Measurements from ENCODE around the gene GIT1.

DNA sequence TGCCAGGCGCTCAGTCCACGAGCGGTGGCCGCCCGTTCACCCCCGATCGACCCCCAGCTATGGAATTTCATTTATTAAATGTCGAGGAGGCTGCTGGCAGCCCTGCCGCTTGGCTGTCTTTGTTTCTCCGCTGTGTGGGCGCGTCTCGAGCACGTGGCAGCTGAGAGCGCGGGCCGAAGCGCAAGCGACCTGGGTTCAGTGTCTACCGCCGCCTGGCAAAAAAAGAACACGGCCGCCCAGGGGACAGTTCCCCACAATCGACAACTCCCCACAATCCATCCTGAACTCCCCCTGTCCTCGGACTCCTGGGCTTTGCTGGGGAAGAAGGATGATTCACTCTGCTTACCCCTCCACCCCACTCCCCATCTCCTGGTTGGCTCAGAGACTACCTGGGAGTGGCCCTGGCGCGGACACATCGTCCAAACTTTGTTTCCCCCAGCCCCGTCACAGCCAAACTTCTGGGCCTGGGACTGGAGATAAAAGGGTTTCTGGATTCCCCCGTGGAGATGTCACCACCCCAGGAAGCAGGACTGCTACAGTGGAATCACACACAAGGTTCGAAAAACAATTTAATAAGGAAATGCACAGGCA is 1.8 kb upstream of the GIT1 start:
- TF ChIP-seq MXI1 (conservative IDR thresholded peaks at IDR 0.05; ENCODE audit: poor library complexity, severe bottlenecking) (peak; percentile 50), POLR2AphosphoS5 (IDR thresholded peaks at IDR 0.05) (no peak), EZH2 (IDR thresholded peaks at IDR 0.05; ENCODE audit: borderline replicate concordance, insufficient read depth, low read length, poor library complexity, severe bottlenecking) (no peak)
- TF ChIP-seq, protein P1, sequence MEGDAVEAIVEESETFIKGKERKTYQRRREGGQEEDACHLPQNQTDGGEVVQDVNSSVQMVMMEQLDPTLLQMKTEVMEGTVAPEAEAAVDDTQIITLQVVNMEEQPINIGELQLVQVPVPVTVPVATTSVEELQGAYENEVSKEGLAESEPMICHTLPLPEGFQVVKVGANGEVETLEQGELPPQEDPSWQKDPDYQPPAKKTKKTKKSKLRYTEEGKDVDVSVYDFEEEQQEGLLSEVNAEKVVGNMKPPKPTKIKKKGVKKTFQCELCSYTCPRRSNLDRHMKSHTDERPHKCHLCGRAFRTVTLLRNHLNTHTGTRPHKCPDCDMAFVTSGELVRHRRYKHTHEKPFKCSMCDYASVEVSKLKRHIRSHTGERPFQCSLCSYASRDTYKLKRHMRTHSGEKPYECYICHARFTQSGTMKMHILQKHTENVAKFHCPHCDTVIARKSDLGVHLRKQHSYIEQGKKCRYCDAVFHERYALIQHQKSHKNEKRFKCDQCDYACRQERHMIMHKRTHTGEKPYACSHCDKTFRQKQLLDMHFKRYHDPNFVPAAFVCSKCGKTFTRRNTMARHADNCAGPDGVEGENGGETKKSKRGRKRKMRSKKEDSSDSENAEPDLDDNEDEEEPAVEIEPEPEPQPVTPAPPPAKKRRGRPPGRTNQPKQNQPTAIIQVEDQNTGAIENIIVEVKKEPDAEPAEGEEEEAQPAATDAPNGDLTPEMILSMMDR (IDR thresholded peaks at IDR 0.05; ENCODE audit: poor library complexity, severe bottlenecking) = no peak

All from neural cell (in vitro differentiated cells).